Pericardium fibroblast (primary cell): ENCODE measurements around the gene NIPSNAP2. TPM values are rescaled to one million over a fixed set of nuclear protein-coding genes. Genes with fewer than 3 reads are reported as not detected.

Experiments used
- total RNA-seq: library from RNA; depleted of rRNA; stranded (reverse); fragments of >200 nt; gene quantifications from 2 replicates; pipeline ENCODE4 v1.2.3, GENCODE V29; 2015

The NIPSNAP2 gene
- 35.8 and 55.8 TPM in 2 replicates for total RNA-seq

GRCh38 chr7:55964261-55965099, at the start of gene NIPSNAP2:
TSS of gene NIPSNAP2 (plus strand) at chr7:55964585. CDS start at chr7:55964610, 25 bp downstream.

GRCh38 chr7:55951637-55952351, 12.6 kb upstream of the NIPSNAP2 start, which contains the start of gene MRPS17:
TSS of gene MRPS17 (plus strand) at chr7:55951877. CDS start at chr7:55953196, 1,319 bp downstream.

Other genes starting within 250 kb of the NIPSNAP2 start
- gene SEPTIN14, start 101.8 kb upstream of the NIPSNAP2 start, total RNA-seq, result not detected in 2 replicates
- gene ZNF713, start 77.1 kb upstream of the NIPSNAP2 start, total RNA-seq, result 0.77 and 2.7 TPM in 2 replicates
- gene MRPS17, start 12.7 kb upstream of the NIPSNAP2 start, total RNA-seq, result 12.0 and 12.9 TPM in 2 replicates
- 38.5 and 69.6 TPM in 2 replicates for gene PSPH, start 86.9 kb downstream of the NIPSNAP2 start, total RNA-seq
- 76.1 and 92.5 TPM in 2 replicates for gene CCT6A, start 87.2 kb downstream of the NIPSNAP2 start, total RNA-seq
- 130 and 163 TPM in 2 replicates for gene SUMF2, start 99.7 kb downstream of the NIPSNAP2 start, total RNA-seq
- gene PHKG1, start 128.4 kb downstream of the NIPSNAP2 start, total RNA-seq, result 0.09 and 0.12 TPM in 2 replicates
- gene CHCHD2, start 141.9 kb downstream of the NIPSNAP2 start, total RNA-seq, result 339 and 391 TPM in 2 replicates
- not detected in 2 replicates for gene NUPR2, start 151.8 kb downstream of the NIPSNAP2 start, total RNA-seq